GM12878 (cell line): ENCODE data around the gene ZDHHC14. TPM values are rescaled to one million over a fixed set of nuclear protein-coding genes. Genes with fewer than 3 reads are reported as not detected.

Source experiments
- ATAC-seq: fragments of 200-7000 bp; cut with Tn5 transposase; 3 replicates; pipeline ENCODE4 v1.9.1; 2020; ENCODE audit warnings: mild to moderate bottlenecking, moderate library complexity
- BruUV-seq: library from RNA; stranded (reverse); fragments of 400-500 nt; replicated peaks from 2 replicates; lab custom pipeline; 2021; lab: Mats Ljungman, UMichigan
- CTCF ChIA-PET: fragments of 300-600 bp; sonication (Branson Sonifier 250); formaldehyde crosslinking; extraction: SDS; loops from one replicate; lab custom pipeline; 2021; ENCODE audit warnings: inconsistent platforms; lab: Yijun Ruan, JAX
- POLR2A ChIA-PET: fragments of 350-600 bp; formaldehyde crosslinking; extraction: SDS; loops from one replicate; lab custom pipeline; 2021; ENCODE audit warnings: inconsistent platforms; lab: Charles Lee
- RAD21 ChIA-PET: fragments of 300-600 bp; sonication (Branson Sonifier 250); formaldehyde crosslinking; loops from one replicate; lab custom pipeline; 2023; ENCODE audit warnings: antibody characterized with exemption; ENCODE audit not compliant: unreplicated experiment; lab: Charles Lee
- SMC1A ChIA-PET: fragments of 300-600 bp; sonication (Branson Sonifier 250); formaldehyde crosslinking; loops from one replicate; lab custom pipeline; 2023; ENCODE audit not compliant: unreplicated experiment, uncharacterized antibody; lab: Charles Lee
- DNase-seq: peaks from one replicate; pipeline ENCODE4 v3.0.0-alpha.2; 2011; ENCODE audit warnings: low read depth, low spot score
- FAIRE-seq: peaks from 3 replicates; lab custom pipeline; 2011; peaks lifted over from hg19 to GRCh38; lab: Jason Lieb, UNC
- H2AFZ ChIP-seq: 2 replicates; pipeline ENCODE4 v1.6.0; 2011; ENCODE audit warnings: low read depth, low read length, control low read depth; ENCODE audit not compliant: control insufficient read depth
- H3K27ac ChIP-seq: 2 replicates; pipeline ENCODE4 v1.5.1; 2011; ENCODE audit warnings: control low read depth; ENCODE audit not compliant: control insufficient read depth, insufficient read depth
- H3K27me3 ChIP-seq, 2 experiments: replicated peaks in 1 of 2; 2 replicates each; pipeline versions ENCODE4 v1.6.0 to v1.6.1; 2011; ENCODE audit warnings: low read length in 1 of 2; ENCODE audit not compliant: control insufficient read depth in 2 of 2, insufficient read depth in 2 of 2
- H3K36me3 ChIP-seq, 2 experiments: 2 replicates each; pipeline ENCODE4 v1.5.1; 2011; ENCODE audit warnings: low read length in 1 of 2; ENCODE audit not compliant: control insufficient read depth in 2 of 2, insufficient read depth in 2 of 2
- H3K4me1 ChIP-seq: 2 replicates; pipeline ENCODE4 v1.6.1; 2011; ENCODE audit warnings: mild to moderate bottlenecking, low read length, moderate library complexity, mixed read lengths; ENCODE audit not compliant: control insufficient read depth, insufficient read depth
- H3K4me2 ChIP-seq: 2 replicates; pipeline ENCODE4 v1.6.0; 2011; ENCODE audit warnings: control low read depth; ENCODE audit not compliant: control insufficient read depth, insufficient read depth
- H3K4me3 ChIP-seq: fragments of 200-600 bp; sonication (generic); 2 replicates; pipeline ENCODE4 v1.5.1; 2016
- H3K79me2 ChIP-seq: 2 replicates; pipeline ENCODE4 v1.6.0; 2011; ENCODE audit warnings: low read length; ENCODE audit not compliant: control insufficient read depth, insufficient read depth
- H3K9ac ChIP-seq: 2 replicates; pipeline ENCODE4 v1.8.0; 2011; ENCODE audit warnings: low read length, control low read depth, mixed read lengths; ENCODE audit not compliant: control insufficient read depth, insufficient read depth
- H3K9me3 ChIP-seq: replicated peaks from 3 replicates; pipeline ENCODE4 v1.5.1; 2011; ENCODE audit warnings: mild to moderate bottlenecking, low read length; ENCODE audit not compliant: control insufficient read depth, insufficient read depth
- H4K20me1 ChIP-seq: 2 replicates; pipeline ENCODE4 v1.6.0; 2011; ENCODE audit not compliant: control insufficient read depth, insufficient read depth
- EGR1 ChIP-seq, 2 experiments: IDR thresholded peaks; 1 replicate in 1 of 2; 2 replicates in 1 of 2; pipeline ENCODE4 v1.6.1; 2011 to 2012; ENCODE audit warnings: low read depth in 2 of 2, low read length in 2 of 2, borderline replicate concordance in 1 of 2, mild to moderate bottlenecking in 1 of 2, moderate library complexity in 1 of 2
- EP300 ChIP-seq, 2 experiments: fragments of 150-350 bp in 1 of 2; IDR thresholded peaks; 2 replicates each; pipeline ENCODE4 v1.6.1; 2011 to 2012; ENCODE audit warnings: low read depth in 2 of 2, low read length in 2 of 2, borderline replicate concordance in 1 of 2, improper control_type of control experiment in 1 of 2, inconsistent platforms in 1 of 2; ENCODE audit not compliant: control insufficient read depth in 1 of 2
- MYB ChIP-seq: fragments of 150-350 bp; IDR thresholded peaks from 2 replicates; pipeline ENCODE4 v1.6.1; 2014; ENCODE audit warnings: mild to moderate bottlenecking, low read depth, low read length, borderline replicate concordance
- POLR2AphosphoS5 ChIP-seq: IDR thresholded peaks from 2 replicates; pipeline ENCODE4 v1.6.1; 2011; ENCODE audit warnings: mild to moderate bottlenecking, low read length, inconsistent platforms
- SRF ChIP-seq, 2 experiments: IDR thresholded peaks; 2 replicates each; pipeline ENCODE4 v1.6.1; 2011; ENCODE audit warnings: low read depth in 2 of 2, low read length in 2 of 2, mild to moderate bottlenecking in 1 of 2, moderate library complexity in 1 of 2
- WRNIP1 ChIP-seq: IDR thresholded peaks from 2 replicates; pipeline ENCODE4 v1.6.1; 2011; ENCODE audit warnings: low read depth, low read length, improper control_type of control experiment, borderline replicate concordance
- ZBTB4 ChIP-seq: fragments of 450-650 bp; formaldehyde crosslinking; IDR thresholded peaks from 2 replicates; pipeline ENCODE4 v1.4.0; 2022; ENCODE audit warnings: mild to moderate bottlenecking, moderate library complexity
- WGBS: methylation state at CpG from one replicate; pipeline ENCODE4 v1.1.6; 2016; ENCODE audit warnings: low lambda C conversion rate; ENCODE audit not compliant: insufficient replicate concordance, insufficient coverage; ENCODE audit errors: missing lambda C conversion rate; 5-methylcytosine and 5-hydroxymethylcytosine counted together
- in situ Hi-C: fragments of 300-500 bp; cut with MboI; formaldehyde crosslinking; loops from 9 replicates; pipeline ENCODE4 v1.14.3; 2018; ENCODE audit warnings: mixed read lengths
- intact Hi-C: fragments of 100-400 bp; cut with micrococcal nuclease; formaldehyde crosslinking; loops from one replicate; pipeline ENCODE4 v1.14.2; 2022; ENCODE audit not compliant: unreplicated experiment
- polyA plus RNA-seq, 11 experiments: library from polyadenylated mRNA; depleted of rRNA in 4 of 11; unstranded in 6 of 11; stranded (reverse) in 5 of 11; fragments of >200 nt; fragmentation: Nextera tagmentation in 4 of 11; fragmentation: Illumina TruSeq in 1 of 11; extraction: Ambion mirVana in 4 of 11; extraction: Trizol in 1 of 11; gene quantifications; 1 replicate in 1 of 11; 2 replicates in 10 of 11; pipeline versions ENCODE4 v1.2.1 to v1.2.3, GENCODE V29; 2011 to 2016; ENCODE audit warnings: inconsistent platforms in 2 of 11, missing spikeins in 2 of 11, low read depth in 1 of 11
- total RNA-seq, 4 experiments: library from RNA; depleted of rRNA in 3 of 4; stranded (reverse); fragments of >200 nt in 3 of 4; fragmentation: Illumina TruSeq in 1 of 4; extraction: Trizol in 1 of 4; gene quantifications; 2 replicates each; pipeline versions ENCODE4 v1.2.1 to v1.2.3, GENCODE V29; 2013 to 2021
- TF ChIP-seq, protein P1 (sequence below): fragments of 450-650 bp; formaldehyde crosslinking; IDR thresholded peaks from 2 replicates; pipeline ENCODE4 v1.4.0; 2020; ENCODE audit warnings: mild to moderate bottlenecking, moderate library complexity
- TF ChIP-seq, protein P2 (sequence below): fragments of 450-650 bp; IDR thresholded peaks from 2 replicates; pipeline ENCODE4 v1.6.1; 2016; ENCODE audit warnings: mild to moderate bottlenecking, moderate library complexity, borderline replicate concordance

ZDHHC14 gene
- total and polyA plus RNA-seq, 10 of the 15 experiments (the other 5 are each of a cell fraction or from before 2014, with no cell fraction given) = 0.15 to 16.0 (median 0.76) TPM; not detected in 1

DNA sequence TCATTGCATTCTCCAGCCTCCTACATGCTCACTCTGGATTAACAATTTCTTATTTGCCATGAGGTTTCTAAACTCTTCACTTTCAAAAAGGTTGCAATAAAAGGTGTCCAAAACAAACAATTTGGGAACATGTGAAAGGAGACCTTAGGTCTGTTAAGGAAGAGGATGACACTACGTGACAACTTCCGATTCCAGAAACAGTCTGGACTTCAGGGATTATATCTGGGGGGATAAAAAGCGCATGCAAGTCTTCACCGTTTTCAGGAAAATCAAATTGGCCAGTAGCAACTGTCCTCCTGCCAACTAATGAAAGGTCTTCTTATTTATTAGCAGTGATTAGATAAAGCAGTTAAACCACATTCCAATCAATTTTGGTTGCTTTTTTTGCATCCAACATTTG lies 1.8 kb downstream of the ZDHHC14 start:
- Histone ChIP-seq H3K9me3 (no peaks in the 10 kb centered on the region; the same call in 2 of the 3 replicates), H3K79me2 (no peaks in the 10 kb centered on the region; the same call in 1 of the 2 replicates), H3K4me3 (peak overlapping the region; percentile 72; the same call in 1 of the 2 replicates), H3K4me2 (peak overlapping the region; percentile 77; the same call in 1 of the 2 replicates), H3K27me3 (peaks cover 0 to 4% of the 10 kb centered on the region in 2 experiments; a peak in 1 of 4 replicates), H2AFZ (no peak overlapping the region), H4K20me1 (0 out of 2 replicates have a peak, but pooled peaks cover 3% of the 10 kb centered on the region), H3K36me3 (no peaks in the 10 kb centered on the region), H3K27ac (no peak overlapping the region), H3K4me1 (no peaks in the 10 kb centered on the region), H3K9ac (peak overlapping the region; percentile 45; the same call in 1 of the 2 replicates)
- DNase-seq = no peak
- TF ChIP-seq EP300 (IDR thresholded peaks at IDR 0.05; ENCODE audit: borderline replicate concordance in 1 of 2, control insufficient read depth in 1 of 2, low read depth in 2 of 2, low read length in 2 of 2) = no peak
- TF ChIP-seq, protein P1, sequence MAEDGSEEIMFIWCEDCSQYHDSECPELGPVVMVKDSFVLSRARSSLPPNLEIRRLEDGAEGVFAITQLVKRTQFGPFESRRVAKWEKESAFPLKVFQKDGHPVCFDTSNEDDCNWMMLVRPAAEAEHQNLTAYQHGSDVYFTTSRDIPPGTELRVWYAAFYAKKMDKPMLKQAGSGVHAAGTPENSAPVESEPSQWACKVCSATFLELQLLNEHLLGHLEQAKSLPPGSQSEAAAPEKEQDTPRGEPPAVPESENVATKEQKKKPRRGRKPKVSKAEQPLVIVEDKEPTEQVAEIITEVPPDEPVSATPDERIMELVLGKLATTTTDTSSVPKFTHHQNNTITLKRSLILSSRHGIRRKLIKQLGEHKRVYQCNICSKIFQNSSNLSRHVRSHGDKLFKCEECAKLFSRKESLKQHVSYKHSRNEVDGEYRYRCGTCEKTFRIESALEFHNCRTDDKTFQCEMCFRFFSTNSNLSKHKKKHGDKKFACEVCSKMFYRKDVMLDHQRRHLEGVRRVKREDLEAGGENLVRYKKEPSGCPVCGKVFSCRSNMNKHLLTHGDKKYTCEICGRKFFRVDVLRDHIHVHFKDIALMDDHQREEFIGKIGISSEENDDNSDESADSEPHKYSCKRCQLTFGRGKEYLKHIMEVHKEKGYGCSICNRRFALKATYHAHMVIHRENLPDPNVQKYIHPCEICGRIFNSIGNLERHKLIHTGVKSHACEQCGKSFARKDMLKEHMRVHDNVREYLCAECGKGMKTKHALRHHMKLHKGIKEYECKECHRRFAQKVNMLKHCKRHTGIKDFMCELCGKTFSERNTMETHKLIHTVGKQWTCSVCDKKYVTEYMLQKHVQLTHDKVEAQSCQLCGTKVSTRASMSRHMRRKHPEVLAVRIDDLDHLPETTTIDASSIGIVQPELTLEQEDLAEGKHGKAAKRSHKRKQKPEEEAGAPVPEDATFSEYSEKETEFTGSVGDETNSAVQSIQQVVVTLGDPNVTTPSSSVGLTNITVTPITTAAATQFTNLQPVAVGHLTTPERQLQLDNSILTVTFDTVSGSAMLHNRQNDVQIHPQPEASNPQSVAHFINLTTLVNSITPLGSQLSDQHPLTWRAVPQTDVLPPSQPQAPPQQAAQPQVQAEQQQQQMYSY = no peak
- no peak for TF ChIP-seq WRNIP1
- TF ChIP-seq POLR2AphosphoS5 = no peak
- TF ChIP-seq, protein P2, sequence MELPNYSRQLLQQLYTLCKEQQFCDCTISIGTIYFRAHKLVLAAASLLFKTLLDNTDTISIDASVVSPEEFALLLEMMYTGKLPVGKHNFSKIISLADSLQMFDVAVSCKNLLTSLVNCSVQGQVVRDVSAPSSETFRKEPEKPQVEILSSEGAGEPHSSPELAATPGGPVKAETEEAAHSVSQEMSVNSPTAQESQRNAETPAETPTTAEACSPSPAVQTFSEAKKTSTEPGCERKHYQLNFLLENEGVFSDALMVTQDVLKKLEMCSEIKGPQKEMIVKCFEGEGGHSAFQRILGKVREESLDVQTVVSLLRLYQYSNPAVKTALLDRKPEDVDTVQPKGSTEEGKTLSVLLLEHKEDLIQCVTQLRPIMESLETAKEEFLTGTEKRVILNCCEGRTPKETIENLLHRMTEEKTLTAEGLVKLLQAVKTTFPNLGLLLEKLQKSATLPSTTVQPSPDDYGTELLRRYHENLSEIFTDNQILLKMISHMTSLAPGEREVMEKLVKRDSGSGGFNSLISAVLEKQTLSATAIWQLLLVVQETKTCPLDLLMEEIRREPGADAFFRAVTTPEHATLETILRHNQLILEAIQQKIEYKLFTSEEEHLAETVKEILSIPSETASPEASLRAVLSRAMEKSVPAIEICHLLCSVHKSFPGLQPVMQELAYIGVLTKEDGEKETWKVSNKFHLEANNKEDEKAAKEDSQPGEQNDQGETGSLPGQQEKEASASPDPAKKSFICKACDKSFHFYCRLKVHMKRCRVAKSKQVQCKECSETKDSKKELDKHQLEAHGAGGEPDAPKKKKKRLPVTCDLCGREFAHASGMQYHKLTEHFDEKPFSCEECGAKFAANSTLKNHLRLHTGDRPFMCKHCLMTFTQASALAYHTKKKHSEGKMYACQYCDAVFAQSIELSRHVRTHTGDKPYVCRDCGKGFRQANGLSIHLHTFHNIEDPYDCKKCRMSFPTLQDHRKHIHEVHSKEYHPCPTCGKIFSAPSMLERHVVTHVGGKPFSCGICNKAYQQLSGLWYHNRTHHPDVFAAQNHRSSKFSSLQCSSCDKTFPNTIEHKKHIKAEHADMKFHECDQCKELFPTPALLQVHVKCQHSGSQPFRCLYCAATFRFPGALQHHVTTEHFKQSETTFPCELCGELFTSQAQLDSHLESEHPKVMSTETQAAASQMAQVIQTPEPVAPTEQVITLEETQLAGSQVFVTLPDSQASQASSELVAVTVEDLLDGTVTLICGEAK = no peak
- no peak for TF ChIP-seq SRF (IDR thresholded peaks at IDR 0.05; ENCODE audit: low read depth in 2 of 2, low read length in 2 of 2)
- TF ChIP-seq EGR1 (IDR thresholded peaks at IDR 0.05; ENCODE audit: borderline replicate concordance in 1 of 2, low read depth in 2 of 2, low read length in 2 of 2) = no peak
- no peak for TF ChIP-seq MYB
- TF ChIP-seq ZBTB4 (CRISPR knock-in tag) = no peak
- ChIA-PET POLR2A (interaction anchor here (0.5 to 4.6 kb wide), 4 partner anchors 30 to 437 kb away, joined by 3 to 58 read pairs (median 4); partner anchors contain the start of gene TMEM242), CTCF (interaction anchor here (0.6 to 3.9 kb wide), 3 partner anchors 35 to 78 kb away, joined by 3 to 26 read pairs (median 3); no protein-coding TSS in a partner anchor), RAD21 (interaction anchor here (1.3 to 7.0 kb wide), 3 partner anchors 80 to 229 kb away, joined by 3 to 100 read pairs (median 4); no protein-coding TSS in a partner anchor), SMC1A (interaction anchor here (0.7 to 5.1 kb wide), 5 partner anchors 58 to 82 kb away, joined by 3 to 34 read pairs (median 3); partner anchors contain the start of gene TMEM242)
- intact Hi-C loops (loop anchor here (2.0 to 5.0 kb wide), 5 partner anchors 59 to 379 kb away; no protein-coding TSS in a partner anchor), in situ Hi-C loops (no loop called here)
- no peak for ATAC-seq
- no peak for FAIRE-seq
- BruUV-seq = TSS peak; percentile 67
- 32% methylated on average over 4 of the region's 4 CpGs for WGBS
